ENCODE data around the gene AGL. TPM values are rescaled to one million over a fixed set of nuclear protein-coding genes. Genes with fewer than 3 reads are reported as not detected.

Gene AGL
- total and polyA plus RNA-seq, 2 experiments from 2014 or later, result 13.4 to 22.9 TPM

GRCh38 chr1:99827970-99828369 lies 22.2 kb upstream of the AGL start:
- Histone ChIP-seq H3K4me3 (no peak overlapping the region), H3K79me2 (replicated peaks; ENCODE audit: insufficient read depth) (no peaks in the 10 kb centered on the region), H3K27me3 (ENCODE audit: insufficient read depth) (no peaks in the 10 kb centered on the region), H3K4me1 (ENCODE audit: insufficient read depth) (no peaks in the 10 kb centered on the region), H3K36me3 (ENCODE audit: insufficient read depth) (peaks cover 3% of the 10 kb centered on the region; the same call in 1 of the 2 replicates), H4K20me1 (replicated peaks; ENCODE audit: insufficient read depth) (no peaks in the 10 kb centered on the region), H3F3A (replicated peaks; ENCODE audit: low read depth) (no peaks in the 10 kb centered on the region), H2AFZ (no peak overlapping the region), H3K9me2 (ENCODE audit: insufficient read depth) (0 out of 2 replicates have a peak, but pooled peaks cover 6% of the 10 kb centered on the region), H3K4me2 (no peak overlapping the region), H3K27ac (ENCODE audit: low read depth) (no peak overlapping the region)
- Mint-ChIP-seq H3K4me3 (no peak overlapping the region), H3K27me3 (ENCODE audit: insufficient read depth, low read depth, poor library complexity) (no peaks in the 10 kb centered on the region), H3K9me3 (peaks cover 11% of the 10 kb centered on the region), H3K27ac (no peak overlapping the region), H3K36me3 (ENCODE audit: low read depth) (peaks cover 8% of the 10 kb centered on the region; the same call in 2 of the 3 replicates), H3K4me1 (no peaks in the 10 kb centered on the region)
- ATAC-seq, result no peak
- no peak for TF ChIP-seq ZNF331 (CRISPR knock-in tag; IDR thresholded peaks at IDR 0.05; ENCODE audit: low read depth)
- DNase-seq (ENCODE audit: low spot score), result no peak

- no peak overlapping the region for H3K4me2 ChIP-seq
- H3K27me3 ChIP-seq (ENCODE audit: insufficient read depth), result no peaks in the 10 kb centered on the region
- Mint-ChIP-seq H3K27me3 (ENCODE audit: insufficient read depth, low read depth, poor library complexity) (no peaks in the 10 kb centered on the region), H3K4me3 (no peak overlapping the region), H3K27ac (no peak overlapping the region), H3K36me3 (ENCODE audit: low read depth) (peaks cover 5% of the 10 kb centered on the region; the same call in 2 of the 3 replicates), H3K9me3 (peaks cover 9% of the 10 kb centered on the region), H3K4me1 (no peaks in the 10 kb centered on the region)
- 0 out of 2 replicates have a peak, but pooled peaks cover 6% of the 10 kb centered on the region for H3K9me2 ChIP-seq (ENCODE audit: insufficient read depth)
- H3K36me3 ChIP-seq (ENCODE audit: insufficient read depth), result peaks cover 3% of the 10 kb centered on the region; the same call in 1 of the 2 replicates
- no peak for DNase-seq (ENCODE audit: low spot score)
- H3K4me1 ChIP-seq (ENCODE audit: insufficient read depth), result no peaks in the 10 kb centered on the region
- no peak for ATAC-seq
- no peaks in the 10 kb centered on the region for H3K79me2 ChIP-seq (replicated peaks; ENCODE audit: insufficient read depth)
- H3K27ac ChIP-seq (ENCODE audit: low read depth), result no peak overlapping the region
- H4K20me1 ChIP-seq (replicated peaks; ENCODE audit: insufficient read depth), result no peaks in the 10 kb centered on the region
- no peak overlapping the region for H2AFZ ChIP-seq
- H3F3A ChIP-seq (replicated peaks; ENCODE audit: low read depth), result no peaks in the 10 kb centered on the region
- H3K4me3 ChIP-seq, result no peak overlapping the region
- TF ChIP-seq NANOG (IDR thresholded peaks at IDR 0.05; ENCODE audit: borderline replicate concordance) (no peak), CREB1 (CRISPR knock-in tag; IDR thresholded peaks at IDR 0.05; ENCODE audit: low read depth) (no peak), ZNF114 (CRISPR knock-in tag; IDR thresholded peaks at IDR 0.05) (no peak), EZH2phosphoT487 (IDR thresholded peaks at IDR 0.05; ENCODE audit: unreplicated experiment) (no peak), JUNB (IDR thresholded peaks at IDR 0.05; ENCODE audit: unreplicated experiment) (no peak), ZNF331 (CRISPR knock-in tag; IDR thresholded peaks at IDR 0.05; ENCODE audit: low read depth) (no peak)
- TF ChIP-seq, protein P1, sequence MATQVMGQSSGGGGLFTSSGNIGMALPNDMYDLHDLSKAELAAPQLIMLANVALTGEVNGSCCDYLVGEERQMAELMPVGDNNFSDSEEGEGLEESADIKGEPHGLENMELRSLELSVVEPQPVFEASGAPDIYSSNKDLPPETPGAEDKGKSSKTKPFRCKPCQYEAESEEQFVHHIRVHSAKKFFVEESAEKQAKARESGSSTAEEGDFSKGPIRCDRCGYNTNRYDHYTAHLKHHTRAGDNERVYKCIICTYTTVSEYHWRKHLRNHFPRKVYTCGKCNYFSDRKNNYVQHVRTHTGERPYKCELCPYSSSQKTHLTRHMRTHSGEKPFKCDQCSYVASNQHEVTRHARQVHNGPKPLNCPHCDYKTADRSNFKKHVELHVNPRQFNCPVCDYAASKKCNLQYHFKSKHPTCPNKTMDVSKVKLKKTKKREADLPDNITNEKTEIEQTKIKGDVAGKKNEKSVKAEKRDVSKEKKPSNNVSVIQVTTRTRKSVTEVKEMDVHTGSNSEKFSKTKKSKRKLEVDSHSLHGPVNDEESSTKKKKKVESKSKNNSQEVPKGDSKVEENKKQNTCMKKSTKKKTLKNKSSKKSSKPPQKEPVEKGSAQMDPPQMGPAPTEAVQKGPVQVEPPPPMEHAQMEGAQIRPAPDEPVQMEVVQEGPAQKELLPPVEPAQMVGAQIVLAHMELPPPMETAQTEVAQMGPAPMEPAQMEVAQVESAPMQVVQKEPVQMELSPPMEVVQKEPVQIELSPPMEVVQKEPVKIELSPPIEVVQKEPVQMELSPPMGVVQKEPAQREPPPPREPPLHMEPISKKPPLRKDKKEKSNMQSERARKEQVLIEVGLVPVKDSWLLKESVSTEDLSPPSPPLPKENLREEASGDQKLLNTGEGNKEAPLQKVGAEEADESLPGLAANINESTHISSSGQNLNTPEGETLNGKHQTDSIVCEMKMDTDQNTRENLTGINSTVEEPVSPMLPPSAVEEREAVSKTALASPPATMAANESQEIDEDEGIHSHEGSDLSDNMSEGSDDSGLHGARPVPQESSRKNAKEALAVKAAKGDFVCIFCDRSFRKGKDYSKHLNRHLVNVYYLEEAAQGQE (IDR thresholded peaks at IDR 0.05; ENCODE audit: unreplicated experiment), result no peak
- TF ChIP-seq, protein P2, sequence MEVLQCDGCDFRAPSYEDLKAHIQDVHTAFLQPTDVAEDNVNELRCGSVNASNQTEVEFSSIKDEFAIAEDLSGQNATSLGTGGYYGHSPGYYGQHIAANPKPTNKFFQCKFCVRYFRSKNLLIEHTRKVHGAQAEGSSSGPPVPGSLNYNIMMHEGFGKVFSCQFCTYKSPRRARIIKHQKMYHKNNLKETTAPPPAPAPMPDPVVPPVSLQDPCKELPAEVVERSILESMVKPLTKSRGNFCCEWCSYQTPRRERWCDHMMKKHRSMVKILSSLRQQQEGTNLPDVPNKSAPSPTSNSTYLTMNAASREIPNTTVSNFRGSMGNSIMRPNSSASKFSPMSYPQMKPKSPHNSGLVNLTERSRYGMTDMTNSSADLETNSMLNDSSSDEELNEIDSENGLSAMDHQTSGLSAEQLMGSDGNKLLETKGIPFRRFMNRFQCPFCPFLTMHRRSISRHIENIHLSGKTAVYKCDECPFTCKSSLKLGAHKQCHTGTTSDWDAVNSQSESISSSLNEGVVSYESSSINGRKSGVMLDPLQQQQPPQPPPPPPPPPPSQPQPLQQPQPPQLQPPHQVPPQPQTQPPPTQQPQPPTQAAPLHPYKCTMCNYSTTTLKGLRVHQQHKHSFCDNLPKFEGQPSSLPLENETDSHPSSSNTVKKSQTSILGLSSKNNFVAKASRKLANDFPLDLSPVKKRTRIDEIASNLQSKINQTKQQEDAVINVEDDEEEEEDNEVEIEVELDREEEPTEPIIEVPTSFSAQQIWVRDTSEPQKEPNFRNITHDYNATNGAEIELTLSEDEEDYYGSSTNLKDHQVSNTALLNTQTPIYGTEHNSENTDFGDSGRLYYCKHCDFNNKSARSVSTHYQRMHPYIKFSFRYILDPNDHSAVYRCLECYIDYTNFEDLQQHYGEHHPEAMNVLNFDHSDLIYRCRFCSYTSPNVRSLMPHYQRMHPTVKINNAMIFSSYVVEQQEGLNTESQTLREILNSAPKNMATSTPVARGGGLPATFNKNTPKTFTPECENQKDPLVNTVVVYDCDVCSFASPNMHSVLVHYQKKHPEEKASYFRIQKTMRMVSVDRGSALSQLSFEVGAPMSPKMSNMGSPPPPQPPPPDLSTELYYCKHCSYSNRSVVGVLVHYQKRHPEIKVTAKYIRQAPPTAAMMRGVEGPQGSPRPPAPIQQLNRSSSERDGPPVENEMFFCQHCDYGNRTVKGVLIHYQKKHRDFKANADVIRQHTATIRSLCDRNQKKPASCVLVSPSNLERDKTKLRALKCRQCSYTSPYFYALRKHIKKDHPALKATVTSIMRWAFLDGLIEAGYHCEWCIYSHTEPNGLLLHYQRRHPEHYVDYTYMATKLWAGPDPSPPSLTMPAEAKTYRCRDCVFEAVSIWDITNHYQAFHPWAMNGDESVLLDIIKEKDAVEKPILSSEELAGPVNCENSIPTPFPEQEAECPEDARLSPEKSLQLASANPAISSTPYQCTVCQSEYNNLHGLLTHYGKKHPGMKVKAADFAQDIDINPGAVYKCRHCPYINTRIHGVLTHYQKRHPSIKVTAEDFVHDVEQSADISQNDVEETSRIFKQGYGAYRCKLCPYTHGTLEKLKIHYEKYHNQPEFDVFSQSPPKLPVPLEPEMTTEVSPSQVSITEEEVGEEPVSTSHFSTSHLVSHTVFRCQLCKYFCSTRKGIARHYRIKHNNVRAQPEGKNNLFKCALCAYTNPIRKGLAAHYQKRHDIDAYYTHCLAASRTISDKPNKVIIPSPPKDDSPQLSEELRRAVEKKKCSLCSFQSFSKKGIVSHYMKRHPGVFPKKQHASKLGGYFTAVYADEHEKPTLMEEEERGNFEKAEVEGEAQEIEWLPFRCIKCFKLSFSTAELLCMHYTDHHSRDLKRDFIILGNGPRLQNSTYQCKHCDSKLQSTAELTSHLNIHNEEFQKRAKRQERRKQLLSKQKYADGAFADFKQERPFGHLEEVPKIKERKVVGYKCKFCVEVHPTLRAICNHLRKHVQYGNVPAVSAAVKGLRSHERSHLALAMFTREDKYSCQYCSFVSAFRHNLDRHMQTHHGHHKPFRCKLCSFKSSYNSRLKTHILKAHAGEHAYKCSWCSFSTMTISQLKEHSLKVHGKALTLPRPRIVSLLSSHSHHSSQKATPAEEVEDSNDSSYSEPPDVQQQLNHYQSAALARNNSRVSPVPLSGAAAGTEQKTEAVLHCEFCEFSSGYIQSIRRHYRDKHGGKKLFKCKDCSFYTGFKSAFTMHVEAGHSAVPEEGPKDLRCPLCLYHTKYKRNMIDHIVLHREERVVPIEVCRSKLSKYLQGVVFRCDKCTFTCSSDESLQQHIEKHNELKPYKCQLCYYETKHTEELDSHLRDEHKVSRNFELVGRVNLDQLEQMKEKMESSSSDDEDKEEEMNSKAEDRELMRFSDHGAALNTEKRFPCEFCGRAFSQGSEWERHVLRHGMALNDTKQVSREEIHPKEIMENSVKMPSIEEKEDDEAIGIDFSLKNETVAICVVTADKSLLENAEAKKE (CRISPR knock-in tag; IDR thresholded peaks at IDR 0.05), result no peak
- TF ChIP-seq, protein P3, sequence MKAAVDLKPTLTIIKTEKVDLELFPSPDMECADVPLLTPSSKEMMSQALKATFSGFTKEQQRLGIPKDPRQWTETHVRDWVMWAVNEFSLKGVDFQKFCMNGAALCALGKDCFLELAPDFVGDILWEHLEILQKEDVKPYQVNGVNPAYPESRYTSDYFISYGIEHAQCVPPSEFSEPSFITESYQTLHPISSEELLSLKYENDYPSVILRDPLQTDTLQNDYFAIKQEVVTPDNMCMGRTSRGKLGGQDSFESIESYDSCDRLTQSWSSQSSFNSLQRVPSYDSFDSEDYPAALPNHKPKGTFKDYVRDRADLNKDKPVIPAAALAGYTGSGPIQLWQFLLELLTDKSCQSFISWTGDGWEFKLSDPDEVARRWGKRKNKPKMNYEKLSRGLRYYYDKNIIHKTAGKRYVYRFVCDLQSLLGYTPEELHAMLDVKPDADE (IDR thresholded peaks at IDR 0.05), result no peak
Observed at GRCh38 chr1:99829269-99829668, 20.9 kb upstream of the AGL start.

Measured in GM23338 (cell line).